HepG2 (cell line): ENCODE measurements around the gene ZBTB21.

Experiments
- ARHGAP35 ChIP-seq: sonication (generic); formaldehyde crosslinking; IDR thresholded peaks from 2 replicates; pipeline ENCODE4 v1.9.0; 2022; ENCODE audit warnings: mild to moderate bottlenecking, inconsistent platforms, moderate library complexity, missing genetic modification reagents, borderline replicate concordance
- CTCF ChIP-seq: sonication (generic); formaldehyde crosslinking; IDR thresholded peaks from 2 replicates; pipeline ENCODE4 v1.5.0; 2020; ENCODE audit warnings: mild to moderate bottlenecking, missing genetic modification reagents, moderate library complexity
- JUND ChIP-seq: sonication (generic); formaldehyde crosslinking; IDR thresholded peaks from 2 replicates; pipeline ENCODE4 v1.8.0; 2022; ENCODE audit warnings: mild to moderate bottlenecking, missing genetic modification reagents
- POLR2A ChIP-seq, 2 experiments: IDR thresholded peaks; 2 replicates each; pipeline ENCODE4 v1.6.1; 2011; ENCODE audit warnings: low read depth in 2 of 2, low read length in 2 of 2, mild to moderate bottlenecking in 1 of 2, moderate library complexity in 1 of 2; ENCODE audit not compliant: insufficient read depth in 1 of 2
- ZBTB21 ChIP-seq: sonication (generic); formaldehyde crosslinking; IDR thresholded peaks from 2 replicates; pipeline ENCODE4 v1.4.0; 2020; ENCODE audit warnings: missing genetic modification reagents
- ZNF672 ChIP-seq: sonication (generic); formaldehyde crosslinking; IDR thresholded peaks from 2 replicates; pipeline ENCODE4 v1.8.1; 2022; ENCODE audit warnings: missing genetic modification reagents

- TF ChIP-seq CTCF, result peak; percentile 52
- no peak for TF ChIP-seq JUND
- no peak for TF ChIP-seq ZNF672 (CRISPR knock-in tag)
- no peak for TF ChIP-seq POLR2A (IDR thresholded peaks at IDR 0.05; ENCODE audit: insufficient read depth in 1 of 2, low read depth in 2 of 2, low read length in 2 of 2)
- TF ChIP-seq ZBTB21 (CRISPR knock-in tag), result no peak
- no peak for TF ChIP-seq ARHGAP35 (CRISPR knock-in tag)
Measured at GRCh38 chr21:42009018-42009830, 936 bp downstream of the ZBTB21 start.
